Erythroblast (primary cell): ENCODE results near the gene MAVS.

ENCODE experiments used
- GATA1 ChIP-seq: IDR thresholded peaks from 2 replicates; pipeline ENCODE4 v1.6.1; 2011; ENCODE audit warnings: low read depth, mild to moderate bottlenecking, control low read depth, low read length, moderate library complexity
- POLR2A ChIP-seq: IDR thresholded peaks from 2 replicates; pipeline ENCODE4 v1.6.1; 2011; ENCODE audit warnings: mild to moderate bottlenecking, low read length

- TF ChIP-seq POLR2A (no peak), GATA1 (no peak)
Measured at GRCh38 chr20:3902446-3902845, 55.8 kb downstream of the MAVS start.
